Endodermal cell (in vitro differentiated cells): ENCODE measurements around the gene EYS. TPM values are rescaled to one million over a fixed set of nuclear protein-coding genes. Genes with fewer than 3 reads are reported as not detected.

Source experiments
- DNase-seq: peaks from one replicate; pipeline ENCODE4 v3.0.0-alpha.2; 2017
- H3K27ac ChIP-seq: 2 replicates; pipeline ENCODE4 v1.5.1; 2013; ENCODE audit warnings: mild to moderate bottlenecking, low read depth, low read length, moderate library complexity
- H3K27me3 ChIP-seq: 2 replicates; pipeline ENCODE4 v1.6.1; 2013; ENCODE audit warnings: mild to moderate bottlenecking, low read length, moderate library complexity; ENCODE audit not compliant: insufficient read depth, control insufficient read depth, poor library complexity, severe bottlenecking
- H3K36me3 ChIP-seq: 2 replicates; pipeline ENCODE4 v1.7.0; 2013; ENCODE audit warnings: mild to moderate bottlenecking, low read length, moderate library complexity; ENCODE audit not compliant: control insufficient read depth, insufficient read depth
- H3K4me1 ChIP-seq: one replicate; pipeline ENCODE4 v1.7.0; 2013; ENCODE audit warnings: low read length; ENCODE audit not compliant: control insufficient read depth, insufficient read depth
- H3K4me3 ChIP-seq: 2 replicates; pipeline ENCODE4 v1.5.1; 2013; ENCODE audit warnings: mild to moderate bottlenecking, low read length, moderate library complexity
- H3K9ac ChIP-seq: 2 replicates; pipeline ENCODE4 v1.6.1; 2013; ENCODE audit warnings: mild to moderate bottlenecking, low read length, moderate library complexity; ENCODE audit not compliant: poor library complexity, severe bottlenecking; ENCODE audit errors: extremely low read depth
- H3K9me3 ChIP-seq: 2 replicates; pipeline ENCODE4 v1.6.1; 2013; ENCODE audit warnings: mild to moderate bottlenecking, low read length, moderate library complexity; ENCODE audit not compliant: control insufficient read depth
- H3K27ac Mint-ChIP-seq: 2 replicates; pipeline ENCODE4 v1.8.0; 2020; ENCODE audit warnings: mixed read lengths
- H3K27me3 Mint-ChIP-seq: 2 replicates; pipeline ENCODE4 v1.8.0; 2021; ENCODE audit warnings: mild to moderate bottlenecking, mixed read lengths; ENCODE audit not compliant: insufficient read depth
- H3K36me3 Mint-ChIP-seq: 2 replicates; pipeline ENCODE4 v1.8.0; 2020; ENCODE audit warnings: low read depth, mixed read lengths
- H3K4me1 Mint-ChIP-seq: 2 replicates; pipeline ENCODE4 v1.8.0; 2020; ENCODE audit warnings: mixed read lengths
- H3K4me3 Mint-ChIP-seq: 2 replicates; pipeline ENCODE4 v1.8.0; 2020; ENCODE audit warnings: mild to moderate bottlenecking, moderate library complexity, mixed read lengths
- H3K9me3 Mint-ChIP-seq: 2 replicates; pipeline ENCODE4 v1.8.0; 2020; ENCODE audit warnings: mild to moderate bottlenecking, mixed read lengths
- WGBS, 2 experiments: methylation state at CpG; one replicate each; pipeline versions ENCODE4 v1.1.5 to v1.1.7; 2013; ENCODE audit warnings: missing lambda C conversion rate in 2 of 2, mixed read lengths in 1 of 2; ENCODE audit not compliant: insufficient coverage in 1 of 2, insufficient read length in 1 of 2; 5-methylcytosine and 5-hydroxymethylcytosine counted together
- total RNA-seq, 2 donors: library from RNA; stranded (reverse); fragmentation: NEBNext Ultra II Directional in 1 of 2; extraction: Animal tissue kit (Norgen Biotek cat#: 25700) in 1 of 2; gene quantifications; 2 replicates in 1 of 2; 3 replicates in 1 of 2; pipeline ENCODE4 v1.2.1, GENCODE V29; 2021
- TF ChIP-seq, protein P1 (sequence below): fragments of 200-600 bp; sonication (generic); conservative IDR thresholded peaks from 2 replicates; pipeline ENCODE4 v1.5.0; 2021; ENCODE audit warnings: antibody characterized with exemption, mild to moderate bottlenecking

EYS gene
- total RNA-seq, 2 donors from 2014 or later, result 0.31 to 0.70 TPM

DNA sequence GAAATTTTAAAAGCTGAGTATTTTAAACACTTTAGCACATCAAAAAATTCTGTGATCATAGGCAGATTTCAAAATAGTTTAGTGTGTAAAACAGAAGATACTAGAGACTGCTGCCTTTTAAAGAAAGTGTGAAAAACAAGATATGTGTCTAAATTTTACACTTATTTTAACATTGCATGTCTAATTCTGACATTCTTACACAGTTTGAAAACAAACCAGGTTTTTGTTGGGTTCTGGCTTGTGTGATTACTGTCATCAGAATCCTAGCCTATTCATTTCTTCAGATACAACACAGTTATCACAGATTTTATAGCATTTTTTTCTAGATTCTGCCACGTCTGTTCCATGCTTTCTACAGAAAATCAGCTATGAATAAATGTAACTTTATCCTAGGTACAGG is 257.1 kb downstream of the EYS start:
- WGBS, 2 experiments, result 92% methylated on average over 1 of the region's 1 CpG; no CpG with 5 or more reads in 1 of the 2 experiments
- TF ChIP-seq, protein P1, sequence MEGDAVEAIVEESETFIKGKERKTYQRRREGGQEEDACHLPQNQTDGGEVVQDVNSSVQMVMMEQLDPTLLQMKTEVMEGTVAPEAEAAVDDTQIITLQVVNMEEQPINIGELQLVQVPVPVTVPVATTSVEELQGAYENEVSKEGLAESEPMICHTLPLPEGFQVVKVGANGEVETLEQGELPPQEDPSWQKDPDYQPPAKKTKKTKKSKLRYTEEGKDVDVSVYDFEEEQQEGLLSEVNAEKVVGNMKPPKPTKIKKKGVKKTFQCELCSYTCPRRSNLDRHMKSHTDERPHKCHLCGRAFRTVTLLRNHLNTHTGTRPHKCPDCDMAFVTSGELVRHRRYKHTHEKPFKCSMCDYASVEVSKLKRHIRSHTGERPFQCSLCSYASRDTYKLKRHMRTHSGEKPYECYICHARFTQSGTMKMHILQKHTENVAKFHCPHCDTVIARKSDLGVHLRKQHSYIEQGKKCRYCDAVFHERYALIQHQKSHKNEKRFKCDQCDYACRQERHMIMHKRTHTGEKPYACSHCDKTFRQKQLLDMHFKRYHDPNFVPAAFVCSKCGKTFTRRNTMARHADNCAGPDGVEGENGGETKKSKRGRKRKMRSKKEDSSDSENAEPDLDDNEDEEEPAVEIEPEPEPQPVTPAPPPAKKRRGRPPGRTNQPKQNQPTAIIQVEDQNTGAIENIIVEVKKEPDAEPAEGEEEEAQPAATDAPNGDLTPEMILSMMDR, result no peak
- Histone ChIP-seq H3K9me3 (peaks cover 7% of the 10 kb centered on the region), H3K27me3 (no peaks in the 10 kb centered on the region), H3K4me1 (peaks cover 9% of the 10 kb centered on the region), H3K4me3 (no peak overlapping the region), H3K27ac (no peak overlapping the region), H3K9ac (no peak overlapping the region), H3K36me3 (no peaks in the 10 kb centered on the region)
- Mint-ChIP-seq H3K4me3 (no peak overlapping the region), H3K36me3 (no peaks in the 10 kb centered on the region), H3K27me3 (no peaks in the 10 kb centered on the region), H3K27ac (peak overlapping the region; percentile 10), H3K4me1 (peaks cover 33% of the 10 kb centered on the region), H3K9me3 (peaks cover 5% of the 10 kb centered on the region)
- no peak for DNase-seq

DNA sequence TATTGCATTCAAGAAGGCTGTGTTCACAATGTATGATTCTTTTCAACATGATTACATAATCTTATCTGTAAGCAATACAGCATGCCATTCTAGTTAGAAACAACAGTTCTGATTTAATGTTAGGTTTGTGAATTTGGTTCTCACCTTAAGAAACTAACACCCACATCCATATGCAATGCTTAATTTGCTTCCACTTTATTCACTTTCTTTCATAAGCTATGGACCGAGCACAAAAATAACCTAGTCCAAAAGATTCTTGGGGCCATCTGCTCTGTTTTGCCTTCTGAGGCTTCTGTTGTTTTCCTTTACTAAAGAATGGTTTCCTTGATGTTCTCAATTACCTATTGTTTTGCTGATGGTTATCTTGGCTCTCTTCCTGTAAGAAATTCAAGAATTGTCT is 258.2 kb downstream of the EYS start:
- H3K9ac ChIP-seq, result no peak overlapping the region
- peaks cover 9% of the 10 kb centered on the region for H3K4me1 ChIP-seq
- peak overlapping the region; percentile 41 for H3K4me3 ChIP-seq
- Mint-ChIP-seq H3K36me3 (no peaks in the 10 kb centered on the region), H3K27me3 (no peaks in the 10 kb centered on the region), H3K4me3 (no peak overlapping the region), H3K9me3 (peaks cover 5% of the 10 kb centered on the region), H3K4me1 (peaks cover 33% of the 10 kb centered on the region), H3K27ac (peak overlapping the region; percentile 6)
- peaks cover 5% of the 10 kb centered on the region for H3K9me3 ChIP-seq
- WGBS, 2 experiments, result 64% methylated on average over 1 of the region's 1 CpG; no CpG with 5 or more reads in 1 of the 2 experiments
- H3K27ac ChIP-seq, result no peak overlapping the region
- no peaks in the 10 kb centered on the region for H3K27me3 ChIP-seq
- TF ChIP-seq, protein P1, result no peak
- no peak for DNase-seq
- no peaks in the 10 kb centered on the region for H3K36me3 ChIP-seq

DNA sequence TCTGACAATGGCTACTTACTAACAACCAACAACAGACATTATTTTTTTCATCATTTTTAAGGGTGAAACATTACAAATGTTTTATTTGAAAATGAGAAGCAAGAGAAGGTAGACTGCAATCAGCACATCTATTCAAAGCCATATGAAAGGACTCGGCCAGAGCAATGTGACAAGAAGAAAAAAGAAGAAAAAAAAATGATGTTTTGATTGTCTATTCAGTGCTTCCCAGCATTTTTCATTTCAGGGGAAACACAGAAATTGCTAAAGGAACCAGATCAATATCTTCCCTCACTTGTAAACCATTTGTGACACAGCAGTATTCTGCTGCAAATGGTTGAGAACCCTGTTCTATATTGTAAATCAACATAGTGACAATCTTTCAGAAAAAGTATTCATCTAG is 270.7 kb downstream of the EYS start:
- no peaks in the 10 kb centered on the region for H3K9me3 ChIP-seq
- Mint-ChIP-seq H3K36me3 (no peaks in the 10 kb centered on the region), H3K4me1 (peaks cover 1% of the 10 kb centered on the region), H3K9me3 (peaks cover 2% of the 10 kb centered on the region), H3K27me3 (no peaks in the 10 kb centered on the region), H3K4me3 (no peak overlapping the region), H3K27ac (no peak overlapping the region)
- H3K27me3 ChIP-seq, result no peaks in the 10 kb centered on the region
- no peaks in the 10 kb centered on the region for H3K36me3 ChIP-seq
- H3K4me3 ChIP-seq, result no peak overlapping the region
- no peak overlapping the region for H3K9ac ChIP-seq
- TF ChIP-seq, protein P1, result no peak
- H3K27ac ChIP-seq, result no peak overlapping the region
- DNase-seq, result no peak
- WGBS, 2 experiments, result 83 to 95% methylated on average over 1 of the region's 1 CpG
- H3K4me1 ChIP-seq, result peaks cover 2% of the 10 kb centered on the region
